ENCODE data around the gene COPA.
"Not testable (repeated sequence)": the region's sequence is repeated elsewhere in the genome, so short reads cannot be mapped to it uniquely, and the experiment has no call there.

COPA gene

DNA sequence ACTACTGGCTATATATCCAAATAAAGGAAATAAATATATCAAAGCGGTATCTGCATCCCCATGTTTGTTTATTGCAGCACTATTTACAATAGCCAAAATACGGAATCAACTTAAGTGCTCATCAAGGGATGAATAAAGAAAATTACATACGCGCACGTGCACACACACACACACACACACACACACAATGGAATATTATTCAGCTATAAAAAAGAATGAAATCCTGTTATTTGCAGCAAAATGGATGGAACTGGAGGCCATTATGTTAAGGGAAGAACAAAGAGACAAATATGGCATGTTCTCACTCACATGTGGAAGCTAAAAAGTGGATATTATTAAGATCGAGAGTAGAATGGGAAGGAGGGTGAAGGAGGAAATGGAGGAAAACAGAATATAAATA, 20.2 kb downstream of the COPA start:
- no peak for DNase-seq

DNA sequence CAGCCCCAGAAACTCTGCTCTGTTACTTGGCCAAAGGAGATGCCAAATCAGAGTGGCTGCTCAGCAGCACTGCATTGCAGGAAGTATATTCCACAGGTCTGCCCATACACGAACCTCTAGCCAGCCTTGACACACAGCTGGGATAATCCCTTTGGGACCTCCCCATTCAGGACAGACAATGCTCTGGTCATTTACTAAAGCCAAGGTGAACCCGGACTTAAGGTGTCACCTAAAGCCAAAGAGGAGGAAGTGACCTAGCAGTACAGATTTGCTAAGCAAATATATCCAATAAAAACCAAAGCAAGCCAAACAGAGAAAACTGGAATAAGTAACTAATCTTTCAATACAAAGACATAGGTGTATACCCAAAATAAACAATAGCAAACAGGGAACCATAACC, 27.7 kb downstream of the COPA start:
- DNase-seq = no peak

GRCh38 chr1:160309571-160309970, 33.5 kb downstream of the COPA start:
- no peak for DNase-seq

DNA sequence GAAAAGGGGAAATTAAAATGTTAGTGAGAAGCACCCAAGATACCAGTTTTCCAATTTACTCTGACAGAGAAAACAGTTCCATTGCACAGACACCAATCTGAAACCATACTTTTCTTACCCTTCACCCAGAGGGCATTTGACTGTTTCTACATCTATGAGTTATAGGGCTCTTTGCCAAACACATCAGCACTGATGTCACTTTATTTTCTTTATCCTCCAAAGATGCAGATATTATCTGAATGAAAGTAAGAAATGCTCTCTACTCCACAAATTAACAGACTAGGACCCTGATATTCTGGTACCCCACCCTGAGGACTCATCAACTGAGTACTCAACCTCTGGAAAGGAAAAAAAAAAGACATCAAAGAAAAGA, 33.9 kb downstream of the COPA start:
- no peak for DNase-seq

DNA sequence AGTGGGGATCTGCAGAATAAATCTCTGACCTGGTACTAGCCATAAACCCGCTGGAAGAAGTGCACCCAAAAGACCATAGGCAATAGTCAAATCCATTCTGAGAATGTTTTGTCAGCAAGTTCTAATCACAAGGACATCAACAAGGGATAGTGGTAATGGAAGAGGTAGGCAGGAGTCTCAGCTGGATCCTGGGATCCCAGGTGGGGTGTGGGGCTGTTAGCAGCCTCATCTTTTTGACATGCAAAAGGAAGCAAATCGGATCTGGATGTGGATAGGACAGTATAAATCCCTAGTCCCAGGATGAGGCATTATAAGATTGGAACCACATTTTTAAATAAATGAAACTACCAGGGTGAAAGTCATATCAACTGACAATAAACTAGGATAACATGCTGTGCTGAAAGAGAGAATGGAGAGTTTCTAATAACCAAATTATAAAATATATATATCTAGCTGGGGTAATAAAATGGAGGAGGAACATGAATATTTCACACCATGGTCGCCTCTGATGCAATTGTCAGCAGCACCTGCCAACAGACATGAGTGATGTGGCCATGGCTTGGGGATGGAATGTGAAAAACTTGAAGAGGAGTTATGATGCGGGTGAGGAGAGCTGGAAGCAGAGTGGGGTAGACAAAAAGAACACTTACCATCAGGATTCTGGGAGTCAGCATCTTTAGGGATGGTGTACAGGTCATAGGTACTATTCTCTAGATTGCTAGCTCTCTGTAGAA, 34.4 kb downstream of the COPA start:
- DNase-seq = no peak

- no peak for DNase-seq
Observed at GRCh38 chr1:160307118-160307791, 35.8 kb downstream of the COPA start.

DNA sequence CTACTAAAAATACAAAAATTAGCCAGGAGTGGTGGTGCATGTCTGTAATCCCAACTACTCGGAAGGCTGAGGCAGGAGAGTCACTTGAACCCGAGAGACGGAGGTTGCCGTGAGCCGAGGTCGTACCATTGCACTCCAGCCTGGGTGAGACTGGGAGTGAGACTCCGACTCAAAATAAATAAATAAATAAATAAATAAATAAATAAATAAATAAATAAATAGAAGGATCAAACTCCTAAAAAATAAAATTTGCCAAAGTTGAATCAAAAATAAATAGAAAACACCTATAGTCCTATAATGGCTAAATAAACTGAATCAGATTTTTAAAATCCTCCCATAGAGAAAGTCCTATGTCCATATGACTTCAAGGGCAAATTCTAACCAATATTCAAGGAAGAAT, 42.9 kb downstream of the COPA start:
- DNase-seq = no peak

DNA sequence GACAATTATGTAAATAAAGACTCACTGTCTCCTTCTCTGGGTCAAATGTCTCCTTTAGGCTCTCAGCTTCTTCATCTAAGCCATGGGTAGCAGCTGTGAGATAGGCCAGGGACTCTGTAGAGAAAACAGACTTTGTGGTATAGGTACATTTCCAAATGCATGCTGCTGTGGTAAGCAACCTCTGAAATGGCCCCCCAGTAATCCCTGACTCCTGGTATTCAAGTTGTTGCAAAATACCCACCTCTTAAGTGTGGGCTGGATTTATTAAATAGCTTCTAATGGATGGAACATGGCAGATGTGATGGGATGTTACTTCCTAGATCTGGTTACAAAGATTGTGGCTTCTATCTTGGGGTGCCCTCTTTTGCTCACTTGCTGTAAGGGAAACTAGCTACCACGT, 47.0 kb downstream of the COPA start:
- no peak for DNase-seq

- DNase-seq = no peak
Observed at GRCh38 chr1:160293020-160293968, 49.8 kb downstream of the COPA start.

- DNase-seq = peak; percentile 42
Observed at GRCh38 chr1:160291248-160292220, 51.5 kb downstream of the COPA start.

DNA sequence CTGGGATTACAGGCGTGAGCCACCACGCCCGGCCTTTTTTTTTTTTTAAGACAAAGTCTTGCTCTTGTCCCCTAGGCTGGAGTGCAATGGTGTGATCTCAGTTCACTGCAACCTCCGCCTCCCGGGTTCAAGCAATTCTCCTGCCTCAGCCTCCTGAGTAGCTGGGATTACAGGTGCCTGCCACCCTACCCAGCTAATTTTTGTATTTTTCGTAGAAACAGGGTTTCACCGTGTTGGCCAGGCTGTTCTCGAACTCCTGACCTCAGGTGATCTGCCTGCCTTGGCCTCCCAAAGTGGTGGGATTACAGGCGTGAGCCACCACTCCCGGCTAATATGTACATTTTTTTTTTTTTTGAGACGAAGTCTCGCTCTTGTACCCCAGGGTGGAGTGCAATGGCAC, 55.3 kb downstream of the COPA start:
- not testable (repeated sequence) for DNase-seq

GRCh38 chr1:160285506-160285905, 57.5 kb downstream of the COPA start:
- DNase-seq = no peak

DNA sequence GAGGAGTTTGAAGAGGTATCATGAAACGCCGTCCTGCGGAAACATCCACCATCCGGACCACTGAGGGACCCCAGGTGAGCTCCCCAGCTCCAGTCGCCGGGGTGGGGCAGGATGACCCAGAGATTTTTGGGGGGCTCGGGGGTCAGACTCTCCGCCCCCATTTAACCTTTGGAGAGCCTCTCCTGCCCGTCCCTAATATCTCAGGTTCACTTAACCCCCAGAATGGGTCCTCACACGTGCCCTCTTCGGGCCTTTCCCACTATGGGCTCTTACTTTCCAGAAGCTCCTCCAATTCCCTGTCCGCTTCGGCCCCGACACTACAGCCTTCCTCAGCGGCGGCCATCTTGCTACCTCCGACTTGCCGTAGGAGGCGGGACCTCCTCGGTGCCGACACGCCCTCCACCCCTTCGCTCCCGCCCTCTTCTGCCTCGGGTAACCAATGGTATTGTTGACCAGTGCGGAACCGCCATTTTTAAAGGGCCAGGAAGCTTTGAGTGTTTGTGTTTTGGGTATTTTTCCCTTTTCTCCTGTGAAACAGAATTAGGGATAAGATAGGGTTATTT, 58.2 kb downstream of the COPA start, which contains the start of gene PEX19:
Gene PEX19 (minus strand): TSS at position 352 of the 563 bp plus-strand sequence. CDS start 9 bp downstream, at position 343.
- DNase-seq = peak; percentile 90

DNA sequence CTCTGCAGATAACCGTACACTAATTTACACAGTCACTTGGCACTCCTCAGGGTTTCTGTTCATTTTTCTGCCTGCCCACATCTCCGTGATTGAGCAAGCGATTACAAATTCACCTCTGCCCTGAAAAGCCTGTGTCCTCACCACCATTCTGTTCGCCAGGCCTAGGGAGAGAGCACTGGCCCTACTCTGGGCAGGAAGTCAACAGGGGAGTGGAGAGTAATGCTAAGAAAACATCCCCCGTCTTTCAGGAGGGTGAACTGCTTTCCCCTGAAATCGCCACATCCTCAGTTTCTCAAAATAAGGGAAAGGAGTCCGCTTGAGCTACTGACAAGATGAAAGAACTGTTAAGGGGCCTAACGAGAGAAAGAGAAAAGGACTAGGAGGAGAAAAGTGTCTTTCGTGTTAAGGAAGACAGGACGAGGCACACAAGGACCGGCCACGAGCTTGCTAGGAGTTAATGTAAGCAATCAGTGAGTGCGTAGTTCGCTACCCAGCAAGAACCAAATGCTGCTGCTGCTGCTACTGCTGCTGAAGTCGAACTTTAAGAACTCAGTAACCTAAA, 58.7 kb downstream of the COPA start:
- DNase-seq = no peak

DNA sequence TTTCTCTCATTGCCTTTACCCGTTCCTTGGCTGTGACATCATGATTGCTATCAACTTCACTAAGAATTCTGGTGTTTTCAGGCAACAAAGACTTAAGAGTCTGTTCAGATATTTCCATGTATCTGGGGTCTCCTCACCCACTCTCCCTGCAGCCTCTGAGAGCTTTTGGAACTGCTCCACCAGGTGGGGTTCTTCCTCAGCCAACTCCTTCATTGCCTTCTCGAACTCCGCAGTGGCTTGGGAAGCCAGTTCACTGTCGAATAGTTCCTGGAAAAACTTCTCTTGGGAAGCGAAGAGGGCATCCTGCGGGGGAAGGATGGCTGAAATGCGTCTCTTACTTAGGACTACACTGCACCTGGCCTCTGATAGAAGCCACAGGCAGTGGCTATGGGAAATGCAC, 60.2 kb downstream of the COPA start:
- no peak for DNase-seq

DNA sequence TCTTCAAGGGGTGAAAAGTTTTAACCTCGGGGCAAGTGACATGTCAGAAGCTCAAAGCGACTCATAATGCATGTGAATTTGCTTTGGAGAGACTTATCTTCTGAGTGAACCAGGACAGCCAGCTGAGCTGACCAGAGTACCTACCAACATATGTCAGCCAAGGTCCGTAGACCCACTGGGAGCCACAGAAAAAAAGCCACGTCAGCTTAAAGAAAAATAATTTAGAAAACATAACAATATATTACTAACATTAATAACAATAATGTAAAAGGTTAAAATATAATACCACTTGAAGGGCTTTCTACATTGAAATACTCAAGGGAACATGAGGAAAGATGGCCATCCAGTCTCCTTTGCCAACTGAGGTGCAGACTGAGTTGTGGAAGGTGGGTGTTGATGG, 65.1 kb downstream of the COPA start:
- no peak for DNase-seq

DNA sequence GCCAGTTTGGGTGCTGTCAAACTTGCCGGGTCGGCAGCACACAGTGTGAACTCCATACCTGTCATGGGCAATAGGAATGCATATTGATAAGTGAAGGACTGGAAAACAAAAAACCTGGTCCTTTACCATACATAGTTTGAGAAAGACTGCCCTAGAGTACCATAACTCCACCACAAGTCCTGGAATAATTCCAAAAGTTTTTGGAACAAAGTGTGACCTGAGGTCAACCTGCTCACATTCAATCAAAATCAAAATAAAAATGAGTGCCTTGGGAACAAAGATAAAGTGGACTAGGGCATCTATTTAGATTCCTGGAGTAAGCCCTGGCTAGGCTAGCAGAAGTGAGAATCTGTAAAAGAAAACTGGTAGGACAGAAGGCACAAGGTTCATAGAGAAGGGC, 65.7 kb downstream of the COPA start:
- DNase-seq = no peak

DNA sequence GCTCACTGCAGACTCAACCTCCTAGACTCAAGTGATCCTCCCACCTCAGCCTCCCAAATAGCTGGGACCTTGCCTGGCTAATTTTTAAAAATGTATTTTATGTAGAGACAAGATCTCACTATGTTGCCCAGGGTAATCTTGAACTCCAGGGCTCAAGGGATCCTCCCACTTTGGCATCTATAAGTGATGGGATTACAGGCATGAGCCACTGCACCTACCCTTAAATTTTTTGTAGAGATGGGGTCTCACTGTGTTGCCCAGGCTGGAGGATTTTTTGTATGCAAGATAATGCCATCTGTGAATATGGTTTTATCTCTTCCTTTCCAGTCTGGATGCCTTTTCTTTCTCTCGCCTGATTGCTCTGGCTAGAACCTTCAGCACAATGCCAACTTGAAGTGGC, 72.0 kb downstream of the COPA start:
- no peak for DNase-seq

GRCh38 chr1:160267284-160267991, 75.6 kb downstream of the COPA start:
- no peak for DNase-seq

GRCh38 chr1:160264795-160265307, 78.2 kb downstream of the COPA start:
- DNase-seq = no peak
